NCI-H2081 treated with DMSO at 0.1 percent for 48 hours (cell line): ENCODE data around the gene IKBKG.
"Not testable (repeated sequence)": the region's sequence is repeated elsewhere in the genome, so short reads cannot be mapped to it uniquely, and the experiment has no call there.

Source experiments
- DNase-seq: peaks from one replicate; lab custom pipeline; 2025; lab: John Stamatoyannopoulos, UW

Gene IKBKG

GRCh38 chrX:154558896-154559295 is 11.5 kb downstream of the IKBKG start:
- not testable (repeated sequence) for DNase-seq

GRCh38 chrX:154560326-154560725 is 12.9 kb downstream of the IKBKG start:
- DNase-seq, result not testable (repeated sequence)

- not testable (repeated sequence) for DNase-seq
Observed at GRCh38 chrX:154562295-154562694, 14.9 kb downstream of the IKBKG start.

- DNase-seq, result not testable (repeated sequence)
Observed at GRCh38 chrX:154570361-154570760, 22.9 kb downstream of the IKBKG start.

- DNase-seq, result not testable (repeated sequence)
Observed at GRCh38 chrX:154573061-154573460, 25.6 kb downstream of the IKBKG start.

- DNase-seq, result not testable (repeated sequence)
Observed at GRCh38 chrX:154575076-154575475, 27.7 kb downstream of the IKBKG start.

- not testable (repeated sequence) for DNase-seq
Observed at GRCh38 chrX:154582994-154583393, 35.6 kb downstream of the IKBKG start.

GRCh38 chrX:154584585-154585183 is 37.3 kb downstream of the IKBKG start, which contains the start of gene CTAG1A:
Gene CTAG1A (plus strand): TSS chrX:154585133. CDS start chrX:154585207, 74 bp downstream.
- not testable (repeated sequence) for DNase-seq

- DNase-seq, result not testable (repeated sequence)
Observed at GRCh38 chrX:154590415-154590814, 43.0 kb downstream of the IKBKG start.

- no peak for DNase-seq
Observed at GRCh38 chrX:154592505-154592904, 45.1 kb downstream of the IKBKG start.

GRCh38 chrX:154593201-154593600 is 45.8 kb downstream of the IKBKG start:
- DNase-seq, result no peak

GRCh38 chrX:154594491-154594890 is 47.1 kb downstream of the IKBKG start:
- DNase-seq, result no peak

GRCh38 chrX:154595559-154596249 is 48.3 kb downstream of the IKBKG start:
- DNase-seq, result no peak

- no peak for DNase-seq
Observed at GRCh38 chrX:154596290-154596929, 49.0 kb downstream of the IKBKG start.

- DNase-seq, result no peak
Observed at GRCh38 chrX:154597221-154597620, 49.8 kb downstream of the IKBKG start.

- DNase-seq, result no peak
Observed at GRCh38 chrX:154598656-154599055, 51.2 kb downstream of the IKBKG start.

- no peak for DNase-seq
Observed at GRCh38 chrX:154599531-154599930, 52.1 kb downstream of the IKBKG start.

GRCh38 chrX:154600759-154601374 is 53.4 kb downstream of the IKBKG start:
- no peak for DNase-seq

GRCh38 chrX:154602226-154602625 is 54.8 kb downstream of the IKBKG start:
- no peak for DNase-seq

GRCh38 chrX:154602766-154603437 is 55.5 kb downstream of the IKBKG start:
- DNase-seq, result no peak

GRCh38 chrX:154603438-154604430 is 56.3 kb downstream of the IKBKG start:
- no peak for DNase-seq
